GM18868 (cell line): ENCODE results near the gene KSR1.

Experiments
- ATAC-seq: cut with Tn5 transposase; IDR thresholded peaks from one replicate; pipeline ENCODE4 v1.9.1; 2021; ENCODE audit warnings: mild to moderate bottlenecking, moderate library complexity; ENCODE audit not compliant: unreplicated experiment

The KSR1 gene

DNA sequence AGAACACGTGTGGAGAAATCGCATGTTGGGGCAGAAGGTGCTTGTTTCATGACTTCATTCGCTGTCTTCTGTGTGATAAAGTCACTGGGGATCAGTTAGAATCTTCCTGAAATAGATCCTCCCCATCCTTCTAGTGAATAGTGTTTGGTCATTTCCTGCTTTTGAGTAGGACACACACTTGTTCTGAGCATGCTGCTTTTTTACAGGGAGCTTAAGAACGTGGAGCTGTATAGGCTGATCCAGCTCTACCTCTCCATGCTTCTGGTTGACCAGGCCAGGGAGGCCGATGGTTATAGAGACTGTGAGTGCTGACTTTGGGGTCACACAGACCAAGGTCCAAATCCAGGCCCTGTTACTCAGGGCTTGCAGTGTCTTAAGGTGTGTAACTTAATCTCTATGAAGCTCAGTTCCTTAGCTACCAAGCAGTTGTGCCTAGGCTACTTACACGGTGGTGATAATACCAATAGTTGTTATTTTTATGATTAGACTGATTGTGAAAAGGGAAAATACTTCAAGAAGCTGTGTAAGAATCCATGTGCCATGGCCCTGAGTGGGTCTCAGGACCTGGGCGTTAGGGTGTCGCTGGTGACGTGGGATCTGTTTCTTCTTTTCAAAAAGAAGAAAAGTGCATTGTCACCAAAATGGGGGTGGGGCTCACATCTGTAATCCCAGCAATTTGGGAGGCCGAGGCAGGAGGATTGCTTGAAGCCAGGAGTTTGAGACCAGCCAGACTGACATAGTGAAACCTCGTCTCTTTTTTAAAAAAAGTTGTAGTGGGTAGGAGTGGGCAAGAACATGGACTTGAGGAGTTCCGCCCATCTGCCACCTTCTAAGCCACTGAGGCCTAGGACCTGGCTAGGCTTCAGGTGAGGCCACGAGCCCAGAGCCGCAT, 110.7 kb downstream of the KSR1 start:
- no peak for ATAC-seq

DNA sequence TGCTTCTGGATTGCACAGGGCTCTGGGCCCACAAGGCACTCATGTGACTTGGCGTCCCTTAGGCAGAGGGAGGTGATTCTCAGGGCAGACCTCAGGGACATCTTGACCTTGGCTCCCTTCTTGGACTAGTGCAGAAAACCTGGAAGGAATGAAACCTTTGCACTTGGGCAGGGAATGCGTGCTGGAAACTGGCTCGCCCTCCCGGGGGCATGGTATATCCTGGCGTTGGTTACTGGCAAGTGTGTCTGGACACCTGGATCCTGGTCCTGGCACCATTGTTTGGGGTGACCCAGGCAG, 111.3 kb downstream of the KSR1 start:
- ATAC-seq = no peak

DNA sequence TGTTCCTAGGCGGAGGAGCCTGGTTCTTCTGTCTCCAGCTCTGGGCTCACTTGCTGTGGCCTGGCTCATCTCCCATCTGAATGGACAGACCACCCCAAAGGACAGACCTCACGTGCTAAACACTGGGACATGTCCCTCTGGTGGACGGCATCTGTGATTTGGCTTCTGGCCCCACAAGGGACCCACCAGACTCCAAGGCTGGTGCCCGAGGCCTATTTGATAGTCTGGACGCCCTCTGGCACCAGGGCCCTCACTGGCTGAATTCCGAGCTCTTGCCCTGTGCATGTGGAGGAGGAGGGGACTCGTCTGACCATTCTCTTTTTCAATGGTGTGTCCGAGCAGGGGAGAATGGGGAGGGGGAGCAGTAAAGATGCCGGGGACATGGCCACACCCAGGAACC, 112.0 kb downstream of the KSR1 start:
- no peak for ATAC-seq

DNA sequence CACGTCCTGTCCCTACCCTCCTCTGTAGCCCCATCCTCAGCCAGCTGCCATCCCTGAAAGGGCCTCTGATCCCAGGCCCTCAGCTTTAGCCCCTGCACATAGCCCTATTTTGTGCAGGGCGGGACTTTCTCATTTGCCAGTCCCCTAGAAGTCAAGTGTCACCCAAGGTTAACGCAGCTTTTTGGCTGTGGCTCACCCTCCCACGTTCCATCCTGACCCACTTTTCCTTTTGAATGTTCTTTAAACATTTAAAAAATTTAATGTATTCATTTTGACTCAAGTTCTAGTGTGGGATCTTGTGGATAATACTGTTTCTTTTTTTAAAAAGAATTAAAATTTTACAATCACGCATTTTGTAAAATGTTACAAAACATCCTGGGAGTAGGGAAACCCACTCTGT, 112.6 kb downstream of the KSR1 start:
- no peak for ATAC-seq

DNA sequence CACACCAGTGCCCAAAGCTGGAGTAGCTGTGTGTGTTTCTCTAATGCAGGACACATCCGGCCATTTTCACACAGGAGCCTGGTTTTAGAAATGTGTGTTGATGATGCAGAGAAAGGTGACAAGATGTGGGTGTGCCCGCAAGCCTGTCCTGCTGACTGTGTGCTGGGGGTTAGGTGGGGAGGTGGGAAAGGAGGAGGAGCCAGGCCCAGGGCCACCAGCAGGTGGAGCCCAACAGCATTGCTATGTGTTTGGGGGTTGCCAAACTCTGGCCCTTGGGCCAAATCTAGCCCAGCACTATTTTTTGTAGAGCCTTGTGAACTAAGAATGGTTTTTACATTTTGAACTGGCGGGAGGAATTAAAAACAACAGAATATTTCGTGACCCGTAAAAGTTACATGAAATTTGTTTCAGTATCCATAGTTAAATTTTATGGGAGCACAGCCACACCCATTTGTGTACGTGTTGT, 113.0 kb downstream of the KSR1 start:
- peak; percentile 65 for ATAC-seq

DNA sequence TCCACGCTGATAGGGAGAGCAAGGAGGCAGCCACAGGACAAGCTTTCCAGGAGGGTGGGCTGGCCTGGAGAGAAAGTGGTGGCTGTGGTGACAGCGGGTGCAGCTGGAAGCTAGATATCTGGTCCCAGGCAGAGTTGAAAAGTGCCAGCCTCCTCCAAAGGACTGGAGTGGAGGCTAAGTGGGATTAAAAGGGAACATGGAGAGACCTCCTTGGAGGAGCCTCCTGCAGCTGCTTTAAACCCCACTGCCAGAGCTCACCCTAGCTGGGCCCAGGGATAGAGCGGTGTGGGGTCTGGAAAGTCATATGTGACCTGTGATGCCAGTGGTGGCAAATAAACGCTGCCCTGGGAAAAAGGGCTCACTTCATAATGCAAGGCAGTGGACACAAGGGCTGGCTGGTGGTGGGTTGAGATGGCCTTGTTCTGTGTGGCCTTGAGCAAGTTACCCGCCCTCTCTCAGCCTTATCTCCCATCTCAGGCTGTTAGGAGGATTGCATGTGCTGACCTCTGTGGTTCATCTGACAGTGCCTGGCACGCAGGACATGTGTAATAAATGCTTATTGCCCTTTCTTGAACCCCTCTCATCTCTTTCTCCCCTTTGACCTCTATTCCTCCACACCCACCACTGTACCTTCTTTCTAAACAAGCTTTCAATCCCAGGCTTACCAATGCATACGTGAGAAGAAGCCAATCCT, 113.8 kb downstream of the KSR1 start:
- ATAC-seq = no peak

DNA sequence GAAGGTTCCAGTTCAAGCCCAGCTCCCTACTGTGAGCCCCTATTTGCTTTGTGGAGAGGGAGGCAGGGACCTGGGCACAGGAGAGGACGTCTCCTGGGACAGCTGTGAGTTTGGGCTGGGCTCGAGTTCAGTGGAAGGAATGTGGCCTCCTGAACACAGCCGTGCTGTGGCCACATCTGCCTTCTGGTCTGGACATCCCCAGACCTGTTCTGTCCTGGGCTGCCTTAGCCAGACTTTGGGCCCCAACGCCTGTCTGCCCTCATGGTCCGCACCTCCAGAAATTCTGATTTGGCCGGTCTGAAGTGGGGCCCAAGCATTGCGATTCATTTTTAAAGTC, 114.3 kb downstream of the KSR1 start:
- no peak for ATAC-seq

DNA sequence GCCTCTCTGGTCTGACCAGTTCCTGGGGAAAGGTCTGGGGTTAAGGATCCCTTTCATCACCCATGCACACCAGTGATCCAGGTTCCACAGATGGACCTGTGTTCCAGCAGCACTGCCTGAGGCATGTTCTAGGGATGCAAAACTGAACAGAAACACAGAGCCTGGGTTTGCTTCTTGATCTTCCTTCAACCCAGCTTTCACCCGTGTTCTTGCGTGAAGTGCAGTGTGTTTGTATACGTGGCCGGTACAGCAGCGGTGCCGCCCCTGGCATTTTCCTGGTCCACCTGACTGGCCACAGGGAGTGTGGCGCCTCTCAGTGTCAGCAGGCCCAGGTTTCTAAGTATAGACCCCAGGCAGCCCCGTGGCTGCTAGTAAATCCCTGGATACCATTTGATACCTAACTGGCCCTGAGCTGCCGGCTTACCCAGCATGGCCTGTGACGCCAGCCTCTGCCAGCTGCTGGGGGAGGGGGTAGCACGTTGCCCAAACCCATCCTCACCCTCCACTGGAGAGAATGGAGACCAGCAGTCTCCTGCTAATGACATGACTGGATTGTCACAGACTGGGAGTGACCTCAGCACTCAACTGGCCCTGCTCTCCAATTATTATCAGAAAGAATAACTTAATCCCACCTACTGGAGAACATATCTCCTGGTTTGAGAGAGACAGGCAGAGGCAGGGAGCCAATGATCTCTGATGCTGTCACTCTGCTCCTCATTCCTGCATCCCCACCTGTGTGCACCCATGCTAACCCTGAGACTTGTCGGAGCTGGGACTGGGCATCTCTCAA, 115.5 kb downstream of the KSR1 start:
- no peak for ATAC-seq

DNA sequence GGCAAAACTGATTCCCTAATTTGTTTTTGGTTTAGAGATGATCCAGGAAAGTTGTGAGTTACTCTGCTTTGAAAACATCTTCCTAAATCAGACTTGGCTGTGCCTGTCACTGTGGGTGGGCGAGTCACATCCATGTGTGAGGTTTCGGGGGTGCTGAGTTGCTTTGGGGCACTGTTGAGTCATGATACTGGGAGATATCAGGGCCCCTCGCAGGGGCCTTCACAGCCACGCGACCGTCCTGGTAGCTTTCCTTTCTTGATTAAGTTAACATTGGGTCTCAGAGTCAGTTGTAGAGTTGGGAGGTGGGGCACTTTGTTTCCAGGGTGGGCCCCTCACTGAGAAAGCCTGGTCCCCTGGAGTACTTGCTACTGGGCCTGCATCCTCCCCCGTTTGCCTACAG, 116.4 kb downstream of the KSR1 start:
- no peak for ATAC-seq

DNA sequence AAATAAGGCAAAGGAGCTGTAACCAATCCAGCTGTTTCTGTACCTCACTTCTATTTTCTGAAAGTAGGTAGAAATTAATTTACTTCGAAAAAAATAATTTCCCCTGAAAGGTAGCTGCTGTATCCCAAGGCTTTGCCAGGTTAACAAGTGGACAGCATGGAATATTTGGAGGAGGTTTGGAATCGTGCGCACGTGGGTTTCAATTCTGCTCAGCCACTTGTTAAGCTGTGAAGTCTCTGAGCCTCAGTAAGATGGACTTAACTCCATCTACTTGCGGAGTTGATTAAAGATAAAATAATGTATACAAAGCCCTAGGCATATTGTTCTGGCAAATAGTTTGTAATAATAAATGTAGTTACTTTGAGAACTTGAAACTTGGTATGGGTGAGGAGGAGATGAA, 117.3 kb downstream of the KSR1 start:
- no peak for ATAC-seq

DNA sequence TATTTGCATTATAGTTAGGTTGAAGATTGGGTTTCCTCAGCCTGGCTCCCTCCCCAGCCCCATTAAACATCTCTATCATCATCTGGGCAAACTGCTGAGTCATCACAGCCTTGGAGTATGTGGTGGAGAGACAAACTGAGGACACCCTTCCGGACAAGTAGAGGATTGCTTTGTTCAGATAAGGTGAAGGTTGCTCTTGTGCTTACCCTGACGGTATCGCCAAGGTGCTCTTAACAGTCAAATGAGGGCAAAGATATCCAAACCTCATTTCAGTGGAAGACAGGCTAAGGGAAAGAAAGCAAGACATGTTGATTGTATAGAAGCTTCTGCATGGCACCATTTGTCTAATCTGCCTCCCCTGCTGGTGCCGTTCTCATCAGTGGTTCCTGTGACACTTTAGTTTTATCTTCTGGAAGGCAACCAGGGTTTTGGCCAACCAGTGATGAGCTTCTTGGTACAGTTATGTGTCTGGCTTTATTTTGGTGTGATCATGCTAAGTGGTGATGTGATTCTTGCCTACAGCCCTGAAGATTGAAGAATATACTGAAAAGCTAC, 117.8 kb downstream of the KSR1 start:
- no peak for ATAC-seq

DNA sequence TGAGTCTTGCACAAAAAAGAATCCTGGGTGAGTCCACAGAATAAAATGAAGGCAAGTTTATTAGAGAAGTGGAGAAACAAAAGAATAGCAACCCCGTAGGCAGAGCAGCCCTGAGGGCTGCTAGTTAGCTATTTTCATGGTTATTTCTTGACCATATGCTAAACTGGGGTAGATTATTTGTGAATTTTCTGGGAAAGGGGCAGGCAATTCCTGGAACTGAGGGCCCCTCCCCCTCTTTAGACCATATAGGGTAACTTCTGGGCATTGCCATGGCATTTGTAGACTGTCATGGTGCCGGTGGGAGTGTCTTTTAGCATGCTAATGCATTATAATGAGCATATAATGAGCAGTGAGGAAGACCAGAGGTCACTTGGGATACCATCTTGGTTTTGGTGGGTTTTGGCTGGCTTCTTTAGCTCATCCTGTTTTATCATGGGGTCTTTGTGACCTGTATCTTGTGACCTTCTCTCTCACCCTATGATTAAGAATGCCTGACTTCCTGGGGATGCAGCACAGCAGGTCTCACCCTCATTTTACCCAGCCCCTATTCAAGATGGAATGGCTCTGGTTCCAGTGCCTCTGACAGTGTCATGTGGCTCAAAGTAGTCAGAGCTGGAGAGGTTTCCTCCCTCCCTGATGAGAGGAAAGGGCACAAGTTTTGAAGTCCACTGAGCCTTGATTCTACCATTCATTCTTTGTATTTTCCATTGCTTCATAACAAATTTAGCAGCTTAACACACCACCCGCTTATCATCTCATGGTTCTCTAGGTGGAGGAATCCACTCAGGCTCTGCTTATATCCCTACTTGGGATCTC, 119.1 kb downstream of the KSR1 start:
- no peak for ATAC-seq

DNA sequence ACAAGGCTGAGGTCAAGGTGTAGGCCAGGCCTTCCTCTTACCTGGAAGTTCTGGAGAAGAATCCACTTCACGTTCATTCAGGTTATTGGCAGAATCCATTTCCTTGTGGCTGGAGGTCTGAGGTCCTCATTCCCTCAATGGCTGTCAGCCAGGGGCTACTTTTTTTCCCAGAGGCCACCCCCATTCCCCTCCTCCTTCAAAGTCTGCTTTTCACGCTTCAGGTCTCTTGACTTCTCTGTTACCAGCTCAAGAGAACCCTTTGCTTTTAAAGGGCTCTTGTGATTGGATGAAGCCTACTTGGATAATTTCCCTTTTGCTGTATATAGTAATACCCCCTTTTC, 119.6 kb downstream of the KSR1 start:
- no peak for ATAC-seq

DNA sequence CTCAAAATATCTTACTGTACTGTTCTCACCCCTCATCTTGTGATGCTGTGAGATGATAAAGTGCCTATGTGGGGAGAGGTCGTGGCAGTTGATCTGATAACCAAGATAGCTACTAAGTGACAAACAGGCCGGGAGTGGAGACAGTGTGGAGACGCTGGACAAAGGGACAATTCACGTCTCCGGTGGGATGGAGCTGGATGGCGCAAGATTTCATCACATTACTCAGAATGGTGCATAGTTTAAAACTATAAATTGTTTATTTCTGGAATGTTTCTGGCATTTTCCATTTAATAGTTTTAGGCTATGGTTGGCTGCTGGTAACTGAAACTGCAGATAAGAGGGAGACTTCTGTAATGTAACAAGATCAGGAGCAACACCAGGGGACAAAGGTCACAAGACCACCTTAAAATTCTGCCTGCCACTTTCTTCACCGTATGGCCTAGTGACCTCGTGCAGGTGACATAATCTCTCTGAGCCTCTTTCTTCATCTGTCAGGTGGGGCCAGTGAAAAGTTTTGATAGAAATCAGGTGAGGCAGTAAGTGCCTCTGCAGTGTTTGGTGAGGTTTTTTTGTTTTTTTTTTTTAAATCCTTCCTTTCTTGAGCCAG, 120.3 kb downstream of the KSR1 start:
- no peak for ATAC-seq

DNA sequence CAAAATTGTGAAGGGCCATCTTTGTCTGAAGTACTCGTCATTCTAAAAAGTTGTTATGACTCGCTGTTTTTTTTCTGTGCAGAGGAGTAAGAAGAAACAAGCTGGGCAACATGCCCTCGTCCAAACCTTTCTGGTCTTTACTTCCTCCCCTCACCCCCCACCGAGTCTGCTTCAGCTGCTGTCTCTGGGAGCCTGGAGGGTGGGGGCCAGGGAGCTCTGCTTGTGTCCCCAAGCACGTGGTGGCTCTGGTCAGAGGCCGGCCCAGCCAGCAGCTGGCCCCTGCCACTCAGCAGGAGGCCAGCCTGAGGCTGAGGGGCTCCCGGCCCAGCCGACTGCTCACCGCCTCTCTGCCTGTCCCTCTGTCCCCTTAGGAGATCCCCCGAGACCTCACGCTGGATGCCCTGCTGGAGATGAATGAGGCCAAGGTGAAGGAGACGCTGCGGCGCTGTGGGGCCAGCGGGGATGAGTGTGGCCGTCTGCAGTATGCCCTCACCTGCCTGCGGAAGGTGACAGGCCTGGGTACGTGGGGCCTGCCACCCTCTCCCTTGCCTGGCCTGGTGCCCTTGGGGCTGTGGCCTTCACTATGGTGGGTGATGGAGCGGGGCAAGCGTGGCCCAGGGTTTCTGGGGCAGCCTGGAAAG, 121.0 kb downstream of the KSR1 start:
- no peak for ATAC-seq

DNA sequence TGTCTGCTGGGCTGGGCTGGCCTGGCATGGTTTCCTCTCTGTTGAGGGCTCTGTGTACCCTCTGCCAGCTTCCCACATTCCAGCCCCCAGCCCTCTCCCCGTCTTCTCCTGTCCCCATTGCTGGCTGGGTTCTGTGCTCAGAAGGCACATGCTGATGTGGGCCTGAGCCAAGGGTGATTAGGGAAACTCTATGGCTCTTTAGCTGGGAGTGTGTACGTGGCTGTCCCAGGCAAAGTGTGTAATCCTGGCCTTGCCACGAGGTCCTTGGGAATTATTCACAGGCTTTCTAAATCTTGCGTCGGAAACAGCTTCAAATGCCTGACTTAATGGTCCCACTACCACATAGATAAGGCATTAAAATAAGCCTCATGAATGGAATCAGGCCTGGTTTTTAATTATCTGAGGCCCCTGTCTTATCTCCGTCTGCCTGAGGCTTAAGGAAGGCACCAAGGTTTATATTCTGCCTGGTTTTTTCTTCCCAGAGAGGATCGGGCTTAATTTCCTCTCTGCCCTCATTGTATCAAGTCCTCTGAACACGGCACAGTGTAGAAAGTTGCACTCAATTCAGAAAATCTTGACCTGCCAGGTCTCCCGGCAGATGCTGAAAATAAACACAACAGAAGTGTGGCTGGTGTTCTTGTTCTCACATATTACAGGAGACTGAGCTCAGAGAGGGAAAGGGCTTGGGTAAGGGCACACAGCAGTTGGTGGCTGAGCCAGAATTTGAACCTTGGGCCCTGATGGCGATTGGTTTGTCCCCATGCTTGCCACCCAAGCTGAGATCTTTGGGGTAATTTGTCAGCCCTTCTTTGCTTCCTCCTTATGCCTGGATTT, 121.9 kb downstream of the KSR1 start:
- ATAC-seq = peak; percentile 5

DNA sequence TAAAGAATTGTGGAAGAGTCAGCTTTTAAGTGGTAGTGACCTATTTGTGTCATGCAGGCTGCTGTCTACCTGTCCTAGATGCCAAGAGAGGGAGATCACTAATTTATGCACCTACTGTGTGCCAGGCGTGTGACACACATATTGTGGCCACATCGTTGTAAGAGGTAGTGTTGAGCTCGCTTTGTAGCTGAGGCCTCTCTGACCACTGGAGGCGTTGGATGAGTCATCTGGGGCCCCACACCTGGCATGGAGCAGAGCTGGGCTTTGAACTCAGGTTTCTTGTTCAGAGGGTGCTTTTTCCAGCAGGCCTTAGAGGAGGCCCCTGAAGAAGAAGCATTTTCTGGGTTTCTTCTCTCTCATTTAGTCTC, 122.5 kb downstream of the KSR1 start:
- ATAC-seq = peak; percentile 94

DNA sequence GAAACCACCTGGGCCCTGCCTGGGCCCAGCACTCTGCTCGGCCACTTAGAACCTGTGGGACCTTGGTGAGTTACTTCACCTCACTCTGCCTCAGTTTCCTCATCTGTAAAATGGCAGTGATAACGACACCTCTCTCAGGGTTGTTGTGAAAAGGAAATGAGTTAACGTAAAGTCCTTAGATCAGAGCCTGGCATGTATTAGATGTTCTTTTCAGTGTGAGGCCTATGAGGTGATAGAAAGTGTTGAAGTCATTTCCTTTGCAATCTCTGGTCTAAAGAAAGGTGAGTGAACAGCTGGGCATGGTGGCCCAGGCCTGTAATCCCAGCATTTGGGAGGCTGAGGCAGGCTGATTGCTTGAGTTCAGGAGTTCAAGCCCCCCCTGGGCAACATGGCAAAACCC, 123.1 kb downstream of the KSR1 start:
- no peak for ATAC-seq

DNA sequence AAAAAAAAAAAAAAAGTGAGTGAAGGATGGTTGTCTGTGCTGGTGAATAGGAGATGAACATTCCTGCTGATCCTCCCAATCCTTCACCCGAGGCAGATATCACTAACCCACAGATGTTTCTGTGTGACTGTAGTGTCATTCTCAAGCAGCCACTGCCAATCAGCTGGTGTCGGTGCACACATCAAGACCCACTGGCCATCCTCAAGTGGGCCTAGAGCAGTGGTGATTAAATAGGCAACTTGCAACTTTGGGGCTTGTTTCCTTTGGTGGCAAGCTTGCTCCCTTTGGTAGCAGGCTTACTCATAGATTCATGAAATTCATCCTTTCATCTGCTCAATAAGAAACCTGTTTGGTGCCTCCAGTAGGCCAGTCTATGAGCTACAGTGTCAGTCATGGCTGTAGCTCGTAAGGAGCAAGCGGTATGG, 123.7 kb downstream of the KSR1 start:
- ATAC-seq = no peak
